CD4-positive, alpha-beta T cell treated with Interleukin-2 at 100 ng/mL for 4 hours (primary cell): ENCODE results near the gene TTYH3.

Experiments used
- DNase-seq: peaks from one replicate; pipeline ENCODE4 v3.0.0-alpha.2; 2020; ENCODE audit warnings: low spot score

Gene TTYH3

GRCh38 chr7:2616387-2617324 is 15.1 kb upstream of the TTYH3 start:
- DNase-seq, result no peak

- no peak for DNase-seq
Measured at GRCh38 chr7:2617325-2617905, 14.4 kb upstream of the TTYH3 start.

GRCh38 chr7:2619116-2619515 is 12.7 kb upstream of the TTYH3 start:
- no peak for DNase-seq

GRCh38 chr7:2621061-2621828 is 10.5 kb upstream of the TTYH3 start:
- DNase-seq, result no peak

GRCh38 chr7:2621948-2622640 is 9.7 kb upstream of the TTYH3 start:
- DNase-seq, result no peak

- DNase-seq, result no peak
Measured at GRCh38 chr7:2622869-2623697, 8.7 kb upstream of the TTYH3 start.

GRCh38 chr7:2623698-2624014 is 8.1 kb upstream of the TTYH3 start:
- no peak for DNase-seq

- DNase-seq, result no peak
Measured at GRCh38 chr7:2624293-2624886, 7.4 kb upstream of the TTYH3 start.

- DNase-seq, result no peak
Measured at GRCh38 chr7:2626498-2627117, 5.2 kb upstream of the TTYH3 start.

GRCh38 chr7:2627258-2628129 is 4.3 kb upstream of the TTYH3 start:
- DNase-seq, result no peak

- DNase-seq, result no peak
Measured at GRCh38 chr7:2628130-2628482, 3.7 kb upstream of the TTYH3 start.

GRCh38 chr7:2628891-2629290 is 2.9 kb upstream of the TTYH3 start:
- DNase-seq, result no peak

- no peak for DNase-seq
Measured at GRCh38 chr7:2629746-2630681, 1.8 kb upstream of the TTYH3 start.

- DNase-seq, result peak; percentile 12
Measured at GRCh38 chr7:2632733-2633537, 1.1 kb downstream of the TTYH3 start.

GRCh38 chr7:2633538-2634266 is 1.9 kb downstream of the TTYH3 start:
- DNase-seq, result peak; percentile 28

- DNase-seq, result no peak
Measured at GRCh38 chr7:2634267-2635145, 2.7 kb downstream of the TTYH3 start.
